Left lung (tissue), 10 donors: ENCODE results near the gene ANGPTL8. TPM values are rescaled to one million over a fixed set of nuclear protein-coding genes. Genes with fewer than 3 reads are reported as not detected.

Source experiments
- ATAC-seq: fragments of 200-7000 bp; cut with Tn5 transposase; one replicate; pipeline ENCODE4 v1.9.1; 2020; ENCODE audit warnings: moderate library complexity
- DNase-seq, 4 donors: peaks; one replicate each; pipeline ENCODE4 v3.0.0-alpha.2; 2013 to 2020
- H3K27ac ChIP-seq, 2 donors: fragments of 200-600 bp; sonication (generic) in 1 of 2; one replicate each; pipeline versions ENCODE4 v1.5.0 to v1.8.0; 2020 to 2021
- H3K27me3 ChIP-seq, 2 donors: fragments of 200-600 bp; sonication (generic) in 1 of 2; one replicate each; pipeline versions ENCODE4 v1.5.0 to v1.8.0; 2020 to 2021
- H3K36me3 ChIP-seq, 2 donors: fragments of 200-600 bp; sonication (generic) in 1 of 2; one replicate each; pipeline versions ENCODE4 v1.5.0 to v1.8.0; 2020 to 2021
- H3K4me1 ChIP-seq, 2 donors: fragments of 200-600 bp; one replicate each; pipeline ENCODE4 v1.8.0; 2021
- H3K4me3 ChIP-seq, 2 donors: fragments of 200-600 bp; sonication (generic) in 1 of 2; one replicate each; pipeline versions ENCODE4 v1.5.0 to v1.8.0; 2020 to 2021; ENCODE audit warnings: mild to moderate bottlenecking in 1 of 2
- H3K9me3 ChIP-seq, 2 donors: fragments of 200-600 bp; sonication (generic) in 1 of 2; one replicate each; pipeline versions ENCODE4 v1.5.0 to v1.8.0; 2020 to 2021
- intact Hi-C, 2 donors: fragments of 100-400 bp; cut with DNase I; formaldehyde crosslinking; loops; one replicate each; pipeline versions ENCODE4 v1.11.2 to v1.14.2; 2022
- polyA plus RNA-seq, 6 donors: library from polyadenylated mRNA; unstranded; fragments of 120-200 nt; gene quantifications; one replicate each; pipeline ENCODE4 v1.2.1, GENCODE V29; 2013; ENCODE audit not compliant: insufficient read length in 6 of 6
- total RNA-seq, 2 donors: library from RNA; stranded (reverse); fragmentation: NEBNext Ultra II Directional; extraction: Animal tissue kit (Norgen Biotek cat#: 25700); gene quantifications; one replicate each; pipeline ENCODE4 v1.2.1, GENCODE V29; 2021
- TF ChIP-seq, protein P1 (sequence below), 2 donors: fragments of 200-600 bp; sonication (generic) in 1 of 2; IDR thresholded peaks; one replicate each; pipeline versions ENCODE4 v1.5.0 to v1.8.0; 2021; ENCODE audit warnings: antibody characterized with exemption in 2 of 2
- donor health status: DM: no; HTN: yes; CAD: no.
- donor health status: DM: no; HTN: no; CAD: no.

Gene ANGPTL8
- total and polyA plus RNA-seq, 8 donors = 0.49 to 1.3 (median 1.0) TPM; not detected in 2

DNA sequence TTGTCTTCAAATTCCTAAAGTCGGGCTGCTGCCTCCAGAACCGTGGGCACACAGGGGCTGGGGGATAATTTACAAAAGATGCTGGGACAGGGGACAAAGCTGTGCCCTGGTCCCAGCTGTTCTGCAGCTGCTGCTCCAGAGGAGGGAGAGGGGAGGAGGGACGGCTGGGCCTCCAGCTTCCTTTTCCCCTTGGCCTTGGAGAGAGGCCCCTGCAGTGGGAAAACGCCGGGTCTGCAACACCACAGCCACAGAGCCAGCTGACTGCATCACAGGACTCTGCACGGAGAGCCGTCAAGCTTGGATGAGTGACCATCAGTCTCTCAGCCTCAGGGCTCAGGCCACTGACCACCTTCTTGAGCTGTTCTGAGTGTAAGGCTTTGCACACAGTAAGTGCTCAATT, 16.8 kb downstream of the ANGPTL8 start:
- DNase-seq (peak in 2 of 4 donors; percentile 72 to 89), ATAC-seq (no peak)
- peaks cover 0 to 15% of the 10 kb centered on the region in 2 donors for H3K36me3 ChIP-seq
- TF ChIP-seq, protein P1, sequence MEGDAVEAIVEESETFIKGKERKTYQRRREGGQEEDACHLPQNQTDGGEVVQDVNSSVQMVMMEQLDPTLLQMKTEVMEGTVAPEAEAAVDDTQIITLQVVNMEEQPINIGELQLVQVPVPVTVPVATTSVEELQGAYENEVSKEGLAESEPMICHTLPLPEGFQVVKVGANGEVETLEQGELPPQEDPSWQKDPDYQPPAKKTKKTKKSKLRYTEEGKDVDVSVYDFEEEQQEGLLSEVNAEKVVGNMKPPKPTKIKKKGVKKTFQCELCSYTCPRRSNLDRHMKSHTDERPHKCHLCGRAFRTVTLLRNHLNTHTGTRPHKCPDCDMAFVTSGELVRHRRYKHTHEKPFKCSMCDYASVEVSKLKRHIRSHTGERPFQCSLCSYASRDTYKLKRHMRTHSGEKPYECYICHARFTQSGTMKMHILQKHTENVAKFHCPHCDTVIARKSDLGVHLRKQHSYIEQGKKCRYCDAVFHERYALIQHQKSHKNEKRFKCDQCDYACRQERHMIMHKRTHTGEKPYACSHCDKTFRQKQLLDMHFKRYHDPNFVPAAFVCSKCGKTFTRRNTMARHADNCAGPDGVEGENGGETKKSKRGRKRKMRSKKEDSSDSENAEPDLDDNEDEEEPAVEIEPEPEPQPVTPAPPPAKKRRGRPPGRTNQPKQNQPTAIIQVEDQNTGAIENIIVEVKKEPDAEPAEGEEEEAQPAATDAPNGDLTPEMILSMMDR (IDR thresholded peaks at IDR 0.05) = no peak
- peaks cover 0 to 8% of the 10 kb centered on the region in 2 donors for H3K27me3 ChIP-seq
- intact Hi-C loops = no loop called here
- H3K4me3 ChIP-seq = no peak overlapping the region
- H3K4me1 ChIP-seq = peaks cover 9 to 30% of the 10 kb centered on the region in 2 donors
- H3K9me3 ChIP-seq = no peaks in the 10 kb centered on the region
- peak overlapping the region in 1 of 2 donors; percentile 53 for H3K27ac ChIP-seq

DNA sequence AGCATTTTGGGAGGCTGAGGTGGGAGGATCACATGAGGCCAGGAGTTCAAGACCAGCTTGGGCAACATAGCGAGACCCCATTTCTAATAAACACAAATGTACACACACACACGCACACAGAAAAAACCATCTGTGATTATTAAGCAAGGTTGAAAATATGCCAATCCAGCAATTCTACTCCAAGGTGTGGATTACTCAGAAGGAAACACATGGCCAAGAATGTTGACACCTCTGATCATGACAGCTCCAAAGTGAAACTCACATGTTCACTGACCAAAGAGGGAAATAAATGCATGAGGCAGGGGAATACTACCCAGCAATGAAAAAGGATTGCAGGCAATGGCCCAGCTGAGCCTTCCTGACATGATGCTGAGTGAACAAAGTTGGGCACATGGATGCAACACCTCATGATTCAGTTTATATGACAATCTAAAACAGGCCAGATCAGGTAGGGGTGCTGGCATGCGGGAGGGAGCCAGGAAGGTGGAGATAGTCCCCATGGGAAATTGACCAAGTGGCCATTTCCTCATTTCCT, 18.5 kb downstream of the ANGPTL8 start:
- DNase-seq (no peak), ATAC-seq (no peak)
- TF ChIP-seq, protein P1 (IDR thresholded peaks at IDR 0.05) = no peak

DNA sequence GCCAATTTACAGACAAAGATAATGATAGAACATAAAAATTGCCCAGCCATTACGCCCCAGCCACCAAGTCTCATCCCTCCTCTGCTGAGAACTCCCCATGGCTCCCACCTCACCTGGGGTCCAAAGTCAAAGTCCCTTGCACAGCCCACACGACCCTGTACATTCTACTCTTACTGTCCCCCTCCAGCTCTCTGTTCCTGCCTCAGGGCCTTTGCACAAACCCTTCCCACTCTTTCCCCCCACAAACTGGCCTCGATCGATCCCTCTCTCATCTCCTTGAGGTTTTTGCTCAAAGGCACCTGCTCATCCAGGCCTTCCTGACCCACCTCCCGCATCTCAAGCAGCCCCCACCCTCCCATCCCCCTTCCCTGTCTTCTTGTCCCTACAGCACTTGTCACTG, 21.6 kb downstream of the ANGPTL8 start:
- intact Hi-C loops = no loop called here
- Histone ChIP-seq H3K27me3 (peaks cover 0 to 44% of the 10 kb centered on the region in 2 donors), H3K4me3 (peak overlapping the region in 1 of 2 donors; percentile 73), H3K4me1 (peaks cover 7 to 23% of the 10 kb centered on the region in 2 donors), H3K36me3 (no peaks in the 10 kb centered on the region), H3K27ac (peak overlapping the region in 1 of 2 donors; percentile 3), H3K9me3 (no peaks in the 10 kb centered on the region)
- TF ChIP-seq, protein P1 (IDR thresholded peaks at IDR 0.05) = no peak
- DNase-seq (no peak), ATAC-seq (no peak)

More for the DNA sequence above, 18.5 kb downstream of the ANGPTL8 start:
- intact Hi-C loops = no loop called here
- Histone ChIP-seq H3K9me3 (no peaks in the 10 kb centered on the region), H3K27ac (no peak overlapping the region), H3K4me1 (peaks cover 9 to 23% of the 10 kb centered on the region in 2 donors), H3K36me3 (no peaks in the 10 kb centered on the region), H3K4me3 (no peak overlapping the region), H3K27me3 (peaks cover 0 to 25% of the 10 kb centered on the region in 2 donors)

DNA sequence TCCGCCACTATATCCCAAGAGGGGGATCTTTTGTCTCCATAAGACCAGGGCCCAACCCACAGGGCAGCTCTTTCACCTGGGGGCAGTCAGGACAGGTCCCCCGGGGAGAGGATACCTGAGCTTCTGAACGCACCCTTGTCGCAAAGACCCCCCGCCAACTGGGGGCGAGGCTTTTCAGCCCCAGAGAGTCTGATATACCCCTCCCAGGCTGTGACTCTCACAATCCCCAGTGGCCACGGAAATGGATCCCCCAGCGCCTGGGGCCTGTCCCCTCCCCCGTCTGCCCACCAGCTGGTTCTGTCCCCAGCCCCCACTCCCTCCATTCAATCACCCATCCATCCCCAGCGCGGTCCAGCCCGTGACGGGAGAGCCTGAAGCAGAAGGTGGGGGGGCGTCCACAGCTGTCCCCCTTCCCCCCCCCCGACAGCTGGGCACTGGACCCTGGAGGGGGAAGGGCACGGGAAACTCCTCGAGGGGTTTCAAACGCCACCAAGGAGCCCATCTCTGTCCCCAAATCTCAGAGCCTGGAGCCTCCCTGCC, 22.1 kb downstream of the ANGPTL8 start:
- intact Hi-C loops = no loop called here
- TF ChIP-seq, protein P1 (IDR thresholded peaks at IDR 0.05) = no peak
- DNase-seq (peak in 1 of 4 donors; percentile 55), ATAC-seq (no peak)
- H3K4me3 ChIP-seq = peak overlapping the region; percentile 73 to 76
- H3K36me3 ChIP-seq = no peaks in the 10 kb centered on the region
- H3K27ac ChIP-seq = peak overlapping the region; percentile 78 to 81
- peaks cover 3 to 24% of the 10 kb centered on the region in 2 donors for H3K4me1 ChIP-seq
- no peaks in the 10 kb centered on the region for H3K9me3 ChIP-seq
- H3K27me3 ChIP-seq = peaks cover 0 to 44% of the 10 kb centered on the region in 2 donors

DNA sequence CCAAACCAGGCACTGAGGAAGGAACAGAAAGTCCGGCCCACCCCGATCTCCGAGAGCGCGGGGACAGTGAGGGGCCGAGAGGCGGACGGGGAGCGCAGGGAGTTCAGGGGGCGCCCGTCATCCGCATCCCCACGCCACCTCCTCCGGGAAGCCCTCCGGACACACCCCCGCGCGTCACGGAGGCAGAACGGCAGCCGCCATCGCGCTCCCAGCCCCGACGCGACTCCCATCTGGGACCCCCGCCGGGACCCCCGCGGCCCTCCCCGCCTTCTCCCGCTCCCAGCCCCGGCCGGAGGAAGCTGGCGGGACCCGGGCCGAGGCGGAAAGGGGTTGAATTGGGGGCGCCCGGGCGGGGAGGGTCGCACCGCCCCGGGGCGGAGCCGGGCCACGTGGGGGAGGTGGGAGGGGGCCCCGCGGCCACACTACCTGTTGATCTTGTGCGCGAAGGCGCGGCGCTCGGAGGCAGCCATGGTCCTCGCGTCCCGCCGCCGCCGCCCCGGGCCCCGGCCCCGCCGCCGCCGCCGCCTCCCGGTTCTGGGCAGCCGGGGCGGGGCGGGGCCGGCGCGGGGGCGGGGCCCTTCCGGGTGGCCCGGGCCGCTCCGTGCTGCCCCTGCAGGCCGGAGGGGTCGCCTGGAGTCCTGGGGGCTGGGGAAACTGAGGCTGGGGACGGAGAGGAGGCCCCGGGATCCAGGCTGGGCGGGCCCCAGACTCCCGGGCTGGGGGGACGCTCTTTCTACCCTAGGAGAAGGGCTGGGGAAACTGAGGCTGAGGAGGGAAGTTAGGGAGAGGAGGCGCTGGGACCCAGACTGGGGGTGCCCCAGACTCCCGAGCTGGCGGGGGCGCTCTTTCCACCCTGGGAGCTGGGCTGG, 22.8 kb downstream of the ANGPTL8 start, which contains the start of gene DOCK6:
Gene DOCK6, minus strand, starts transcription at position 554 of the 869 bp plus-strand sequence. Its CDS starts 84 bp downstream, at position 470.
- TF ChIP-seq, protein P1 (IDR thresholded peaks at IDR 0.05) = peak in 1 of 2 donors; percentile 20
- DNase-seq = peak in 1 of 4 donors; percentile 84
- H3K27me3 ChIP-seq = peaks cover 0 to 44% of the 10 kb centered on the region in 2 donors
- intact Hi-C loops = no loop called here
- peaks cover 3 to 24% of the 10 kb centered on the region in 2 donors for H3K4me1 ChIP-seq
- peak within 1 kb of the TSS; percentile 73 to 76 for H3K4me3 ChIP-seq
- peak; percentile 48 for ATAC-seq
- H3K27ac ChIP-seq = peak within 1 kb of the TSS; percentile 78 to 81
- no peaks in the 10 kb centered on the region for H3K9me3 ChIP-seq
- H3K36me3 ChIP-seq = no peaks in the 10 kb centered on the region
